Activated naive CD8-positive, alpha-beta T cell treated with anti-CD3 and anti-CD28 coated beads, Interleukin-2, amount 50 U/mL, for 16 hours (primary cell): Measurements from ENCODE around the gene KRTAP29-1.
A peak's percentile ranks its signal among the peaks of the same experiment; 100 is the strongest.
"Not testable (repeated sequence)": the region's sequence is repeated elsewhere in the genome, so short reads cannot be mapped to it uniquely, and the experiment has no call there.

Experiments
- DNase-seq: peaks from one replicate; pipeline ENCODE4 v3.0.0-alpha.2; 2020; ENCODE audit warnings: low read depth, low spot score

Gene KRTAP29-1, protein sequence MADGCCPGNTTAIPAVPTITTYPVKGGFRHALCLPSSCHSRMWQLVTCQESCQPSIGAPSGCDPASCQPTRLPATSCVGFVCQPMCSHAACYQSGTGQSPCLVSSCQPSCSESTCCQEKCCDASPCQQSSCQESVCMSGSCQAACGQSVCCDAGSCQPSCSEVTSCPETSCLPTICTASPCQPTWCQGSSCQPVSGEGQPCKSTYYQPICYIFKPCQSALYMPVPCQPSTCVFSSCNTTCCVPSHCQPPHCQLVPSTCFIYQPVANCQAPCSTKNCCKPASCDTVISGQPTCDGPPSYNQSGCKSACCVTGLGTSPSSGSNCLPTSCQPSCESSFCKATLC

GRCh38 chr17:41301916-41302901, at the start of gene KRTAP29-1:
KRTAP29-1 (minus strand) TSS chr17:41302851; CDS start chr17:41302851, 0 bp downstream.
- no peak for DNase-seq

DNA sequence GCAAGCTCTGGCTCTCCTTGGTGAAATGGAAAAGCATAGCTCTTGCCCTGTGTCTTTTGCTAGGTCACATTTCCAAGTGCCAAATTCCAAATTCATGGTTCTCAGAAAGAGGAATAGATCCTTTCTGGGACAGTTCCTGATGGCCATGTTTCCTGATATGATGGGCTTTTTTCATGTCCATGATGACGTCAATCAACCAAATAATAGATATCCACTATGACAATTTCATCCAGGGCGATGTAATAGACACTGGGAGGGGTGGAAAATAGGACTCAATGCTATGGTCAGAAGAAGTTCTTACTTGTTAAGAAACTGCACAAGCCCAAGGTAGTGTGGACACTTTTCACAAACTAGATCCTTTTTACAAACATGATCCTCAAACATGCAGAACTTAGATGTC, 48.5 kb upstream of the KRTAP29-1 start:
- no peak for DNase-seq

- not testable (repeated sequence) for DNase-seq
Measured at GRCh38 chr17:41350381-41350878, 47.8 kb upstream of the KRTAP29-1 start, which contains the start of gene KRT33A. KRT33A (minus strand) TSS chr17:41350828; CDS start chr17:41350767, 61 bp downstream.

GRCh38 chr17:41347869-41348760, 45.5 kb upstream of the KRTAP29-1 start:
- no peak for DNase-seq

GRCh38 chr17:41346421-41346820, 43.8 kb upstream of the KRTAP29-1 start:
- DNase-seq: not testable (repeated sequence)

DNA sequence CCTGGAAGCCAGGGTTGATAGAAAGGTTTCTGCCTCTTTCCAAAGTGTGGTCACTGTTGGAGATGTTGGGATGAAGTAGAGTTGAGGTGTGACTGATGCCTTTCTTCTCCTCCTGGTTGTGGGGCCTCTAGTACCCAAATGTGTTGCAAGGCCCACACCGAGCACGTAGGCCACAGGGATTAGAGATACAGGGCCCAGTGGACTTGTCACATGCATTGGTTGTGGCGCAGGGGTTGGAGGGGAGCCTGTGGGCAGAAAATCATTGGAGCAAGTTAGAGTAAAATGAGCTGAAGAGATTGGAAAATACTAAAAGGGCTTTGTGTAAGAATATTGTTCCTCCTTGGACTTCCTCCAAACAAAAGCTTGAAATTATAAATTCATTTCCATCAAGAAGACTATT, 43.3 kb upstream of the KRTAP29-1 start:
- no peak for DNase-seq

GRCh38 chr17:41343029-41343428, 40.4 kb upstream of the KRTAP29-1 start:
- no peak for DNase-seq

DNA sequence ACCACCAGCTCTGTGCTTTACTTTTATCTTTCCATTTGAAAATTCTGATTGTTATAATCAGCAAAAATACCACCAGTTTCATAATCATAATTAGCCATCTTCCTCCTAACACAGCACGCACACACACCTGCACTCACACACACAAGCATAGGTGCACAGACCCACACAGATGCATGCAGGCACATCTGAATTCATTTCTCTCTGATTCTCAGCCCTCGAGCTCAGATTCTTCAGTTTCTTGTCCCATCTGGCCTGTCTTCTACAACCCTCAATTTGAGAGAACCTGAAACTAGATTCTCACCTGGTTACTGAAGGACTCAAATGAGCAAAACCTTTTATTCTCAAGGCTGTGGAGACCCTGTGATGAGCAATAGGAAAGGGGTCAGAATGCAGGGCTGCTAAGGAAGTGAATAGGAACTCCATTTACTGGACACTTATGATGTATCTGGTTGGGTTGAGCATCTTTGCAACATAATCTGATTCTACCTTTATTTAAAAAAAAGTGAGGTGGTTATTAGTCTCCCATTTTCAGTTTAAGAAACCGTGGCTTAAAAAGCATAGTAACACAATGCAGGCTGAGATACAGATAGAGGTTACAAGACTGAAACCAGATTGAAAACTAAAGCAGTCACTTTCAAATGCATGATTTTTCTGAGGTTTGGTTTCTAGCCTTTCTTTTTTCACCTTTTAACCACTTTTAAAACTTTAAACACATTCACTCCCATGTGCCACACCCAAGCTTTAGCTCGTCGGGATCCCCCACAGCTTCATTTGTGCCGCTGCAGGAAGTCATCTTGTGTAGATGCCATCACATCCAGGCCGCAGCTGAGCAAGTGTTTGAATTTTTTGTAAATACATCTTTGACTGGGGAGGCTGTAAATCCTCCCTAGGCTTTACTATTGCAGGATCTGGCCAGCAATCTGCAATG, 38.5 kb upstream of the KRTAP29-1 start:
- peak; percentile 21 for DNase-seq

GRCh38 chr17:41340494-41340893, 37.8 kb upstream of the KRTAP29-1 start:
- DNase-seq: no peak

DNA sequence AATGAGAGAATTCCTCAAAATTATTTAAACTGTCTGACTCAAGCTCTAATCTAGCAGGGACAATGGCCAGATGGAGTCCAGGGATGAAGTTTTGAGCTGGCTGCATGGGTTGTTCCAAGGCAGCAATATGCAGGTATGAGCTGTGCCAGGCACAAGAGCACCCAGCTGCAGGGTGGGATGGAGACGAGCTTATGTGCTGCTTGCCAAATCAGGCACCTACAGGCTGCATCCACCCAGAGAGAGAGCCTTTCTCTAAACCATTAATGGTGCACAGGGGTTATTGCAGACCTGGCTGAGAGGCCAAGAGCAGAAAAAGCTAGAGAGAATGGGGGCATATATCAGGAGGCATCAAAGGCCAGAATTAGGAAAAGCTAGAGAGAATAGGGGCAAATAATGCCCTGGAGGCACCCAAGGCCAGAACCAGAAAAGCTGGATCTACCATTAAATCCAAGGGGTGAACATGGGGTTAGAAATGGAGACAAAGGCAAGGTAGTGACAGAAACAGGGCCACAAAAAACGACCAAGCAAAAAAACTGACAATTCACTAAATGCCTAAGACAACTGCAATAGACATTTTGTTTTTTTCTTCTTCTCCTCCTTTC, 37.0 kb upstream of the KRTAP29-1 start:
- DNase-seq: no peak

GRCh38 chr17:41338961-41339485, 36.4 kb upstream of the KRTAP29-1 start:
- DNase-seq: no peak

DNA sequence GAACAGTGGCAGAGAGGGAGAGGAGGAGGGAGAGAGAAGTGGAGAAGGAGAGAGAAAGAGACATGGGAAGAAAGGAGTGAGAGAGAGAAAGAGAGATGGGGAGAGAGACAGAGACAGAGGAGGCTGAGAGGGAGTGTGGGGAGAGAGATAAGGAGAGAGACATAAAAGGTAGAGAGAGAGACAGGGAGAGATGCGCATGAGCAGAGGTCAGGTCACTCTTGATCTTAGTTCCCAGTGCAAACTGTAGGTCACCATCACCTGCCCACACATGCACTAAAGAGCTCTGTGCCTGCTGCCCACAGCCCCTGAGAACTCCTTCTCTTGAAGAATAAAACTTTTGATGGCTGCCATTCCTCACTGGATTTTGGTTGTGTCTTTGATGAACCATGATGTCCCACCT, 33.1 kb upstream of the KRTAP29-1 start:
- no peak for DNase-seq

DNA sequence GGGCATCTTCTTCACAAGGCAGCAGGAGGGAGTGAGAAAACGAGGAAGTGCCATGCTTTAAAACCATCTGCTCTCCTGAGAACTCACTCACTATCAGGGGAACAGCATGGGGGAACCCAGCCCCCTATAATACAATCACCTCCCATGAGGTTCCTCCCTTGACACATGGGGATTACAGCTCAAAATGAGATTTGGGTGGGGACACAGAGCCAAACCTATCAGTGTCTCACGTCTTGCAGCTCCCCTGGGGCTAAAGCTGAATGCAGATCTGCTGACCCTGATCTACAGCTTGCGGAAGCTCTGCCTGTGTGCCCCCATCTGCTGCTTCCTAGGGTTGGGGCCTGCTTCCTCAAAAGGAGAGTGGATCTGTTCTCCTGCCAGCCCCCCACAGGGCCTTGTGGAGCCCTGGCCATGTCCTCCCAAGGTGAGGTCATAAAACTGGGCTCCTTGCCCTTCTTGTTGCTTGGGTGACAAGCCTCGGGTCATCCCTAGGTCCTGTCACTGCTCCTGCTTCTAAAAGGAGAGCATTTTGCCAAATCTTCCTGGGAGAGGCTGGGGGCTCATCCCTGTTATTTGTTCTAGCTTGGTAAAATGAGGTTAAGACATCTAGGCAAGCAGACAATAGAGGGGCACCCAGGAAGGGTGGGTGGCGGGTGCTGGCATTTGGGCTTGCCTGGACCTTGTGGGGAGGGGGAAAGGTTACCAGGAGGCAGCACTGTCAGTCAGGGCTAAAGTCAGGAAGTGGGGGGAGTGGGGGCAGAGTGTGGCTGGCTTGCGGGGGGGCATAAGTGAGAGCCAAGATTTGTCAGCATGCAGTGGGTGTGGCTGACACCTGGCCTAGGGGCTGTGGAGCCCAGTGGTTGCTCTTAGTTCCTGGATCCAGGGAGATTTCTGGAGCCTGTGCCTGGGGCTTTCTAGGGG, 32.0 kb upstream of the KRTAP29-1 start:
- DNase-seq: no peak

GRCh38 chr17:41333836-41334235, 31.2 kb upstream of the KRTAP29-1 start:
- DNase-seq: no peak

DNA sequence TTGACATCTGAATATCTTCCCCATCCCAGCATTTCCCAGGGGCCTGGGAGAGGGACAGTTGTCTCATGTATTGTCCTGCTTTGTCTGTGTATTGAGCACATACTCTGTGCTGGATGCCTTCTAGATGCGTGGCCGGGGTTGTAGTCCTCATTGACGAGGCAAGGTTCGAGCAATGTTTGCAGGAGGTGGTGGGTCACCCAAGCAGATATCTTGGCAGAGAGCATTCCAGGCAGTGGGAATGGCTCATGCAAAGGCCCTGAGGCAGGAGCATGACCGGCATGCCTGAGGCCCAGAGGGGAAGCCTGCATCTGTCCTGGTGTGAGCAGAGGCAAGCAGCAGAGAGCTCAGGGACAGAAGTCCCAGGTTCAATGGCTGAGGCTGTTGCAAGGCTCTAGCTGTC, 30.4 kb upstream of the KRTAP29-1 start:
- DNase-seq: no peak

- DNase-seq: no peak
Measured at GRCh38 chr17:41332239-41332638, 29.6 kb upstream of the KRTAP29-1 start.

DNA sequence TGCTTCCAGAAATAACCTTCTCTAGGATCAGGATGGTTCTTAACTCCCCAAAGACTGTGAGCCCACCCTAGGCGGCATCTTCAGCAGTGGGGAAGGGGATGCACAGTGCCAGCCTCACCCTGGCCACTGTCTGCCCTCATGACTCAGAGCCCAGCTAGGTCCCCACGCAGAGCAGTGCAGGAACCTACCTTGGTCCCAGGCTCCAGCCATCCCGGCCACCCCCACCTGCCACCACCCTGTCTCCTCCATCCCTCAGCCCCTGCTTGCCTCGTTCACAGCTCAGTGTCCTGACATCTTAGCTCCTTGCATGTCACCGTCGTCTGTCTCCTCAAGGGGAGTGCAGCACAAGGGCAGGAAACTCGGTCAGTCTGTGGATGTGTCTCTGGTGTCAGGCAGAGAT, 29.0 kb upstream of the KRTAP29-1 start:
- no peak for DNase-seq

DNA sequence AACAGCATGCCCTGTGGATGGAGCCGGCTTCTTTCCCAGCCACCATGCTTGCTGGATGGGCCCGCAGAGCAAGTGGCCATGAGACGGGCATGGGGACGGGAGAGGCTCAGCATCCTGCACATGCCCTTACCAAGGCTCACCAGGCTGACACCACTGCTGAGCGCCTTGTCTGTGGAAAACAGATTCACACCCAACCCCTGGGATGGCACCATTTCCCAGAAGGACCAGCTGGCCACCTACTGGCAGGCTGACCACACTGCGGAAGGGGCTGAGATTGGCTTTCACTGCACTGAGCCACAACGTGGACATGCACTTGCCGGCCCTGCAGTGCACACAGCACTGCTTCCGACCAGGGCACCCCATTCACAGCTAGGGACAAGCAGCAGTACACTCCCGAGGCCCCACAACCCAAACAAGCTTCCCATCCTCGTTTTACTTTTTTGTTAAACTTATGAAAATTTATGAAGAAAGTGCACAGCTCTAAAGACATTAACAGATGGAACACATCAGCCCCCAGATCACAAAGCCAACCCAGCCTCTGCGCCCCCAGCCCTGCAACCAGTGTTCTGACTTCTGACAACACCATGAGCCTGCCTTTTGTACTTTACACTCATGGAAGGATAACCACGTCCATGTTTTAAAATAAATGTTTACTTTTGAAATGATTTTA, 26.8 kb upstream of the KRTAP29-1 start:
- DNase-seq: no peak
